ENCODE results near the gene COMT. TPM values are rescaled to one million over a fixed set of nuclear protein-coding genes. Genes with fewer than 3 reads are reported as not detected.

COMT gene
- total and polyA plus RNA-seq, 9 of the 15 experiments (the other 6 are each of a cell fraction or from before 2014, with no cell fraction given): 12.5 to 351 (median 155) TPM

- TF ChIP-seq, protein P1, sequence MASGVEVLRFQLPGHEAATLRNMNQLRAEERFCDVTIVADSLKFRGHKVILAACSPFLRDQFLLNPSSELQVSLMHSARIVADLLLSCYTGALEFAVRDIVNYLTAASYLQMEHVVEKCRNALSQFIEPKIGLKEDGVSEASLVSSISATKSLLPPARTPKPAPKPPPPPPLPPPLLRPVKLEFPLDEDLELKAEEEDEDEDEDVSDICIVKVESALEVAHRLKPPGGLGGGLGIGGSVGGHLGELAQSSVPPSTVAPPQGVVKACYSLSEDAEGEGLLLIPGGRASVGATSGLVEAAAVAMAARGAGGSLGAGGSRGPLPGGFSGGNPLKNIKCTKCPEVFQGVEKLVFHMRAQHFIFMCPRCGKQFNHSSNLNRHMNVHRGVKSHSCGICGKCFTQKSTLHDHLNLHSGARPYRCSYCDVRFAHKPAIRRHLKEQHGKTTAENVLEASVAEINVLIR (CRISPR knock-in tag; IDR thresholded peaks at IDR 0.05): no peak
- TF ChIP-seq, protein P2, sequence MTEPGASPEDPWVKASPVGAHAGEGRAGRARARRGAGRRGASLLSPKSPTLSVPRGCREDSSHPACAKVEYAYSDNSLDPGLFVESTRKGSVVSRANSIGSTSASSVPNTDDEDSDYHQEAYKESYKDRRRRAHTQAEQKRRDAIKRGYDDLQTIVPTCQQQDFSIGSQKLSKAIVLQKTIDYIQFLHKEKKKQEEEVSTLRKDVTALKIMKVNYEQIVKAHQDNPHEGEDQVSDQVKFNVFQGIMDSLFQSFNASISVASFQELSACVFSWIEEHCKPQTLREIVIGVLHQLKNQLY (CRISPR knock-in tag; conservative IDR thresholded peaks at IDR 0.05): 0 out of 4 replicates have a peak, but pooled peaks of 1 of the 2 experiments have one; percentile 33
- TF ChIP-seq, protein P3, sequence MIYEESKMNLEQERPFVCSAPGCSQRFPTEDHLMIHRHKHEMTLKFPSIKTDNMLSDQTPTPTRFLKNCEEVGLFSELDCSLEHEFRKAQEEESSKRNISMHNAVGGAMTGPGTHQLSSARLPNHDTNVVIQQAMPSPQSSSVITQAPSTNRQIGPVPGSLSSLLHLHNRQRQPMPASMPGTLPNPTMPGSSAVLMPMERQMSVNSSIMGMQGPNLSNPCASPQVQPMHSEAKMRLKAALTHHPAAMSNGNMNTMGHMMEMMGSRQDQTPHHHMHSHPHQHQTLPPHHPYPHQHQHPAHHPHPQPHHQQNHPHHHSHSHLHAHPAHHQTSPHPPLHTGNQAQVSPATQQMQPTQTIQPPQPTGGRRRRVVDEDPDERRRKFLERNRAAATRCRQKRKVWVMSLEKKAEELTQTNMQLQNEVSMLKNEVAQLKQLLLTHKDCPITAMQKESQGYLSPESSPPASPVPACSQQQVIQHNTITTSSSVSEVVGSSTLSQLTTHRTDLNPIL (CRISPR knock-in tag; IDR thresholded peaks at IDR 0.05): no peak
- TF ChIP-seq MAFG (tag; conservative IDR thresholded peaks at IDR 0.05) (peak; percentile 75), ZNF384 (IDR thresholded peaks at IDR 0.05; ENCODE audit: low read depth, low read length) (peak; percentile 72), REST (IDR thresholded peaks at IDR 0.05; ENCODE audit: borderline replicate concordance) (peak; percentile 47; the same call in 1 of the 2 replicates), REST (CRISPR knock-in tag; IDR thresholded peaks at IDR 0.05; ENCODE audit: low read depth) (no peak), SMARCA5 (IDR thresholded peaks at IDR 0.05) (peak; percentile 69; the same call in 1 of the 2 replicates)
Observed at GRCh38 chr22:19965771-19966709, 24.5 kb downstream of the COMT start (continued).
